Measurements from ENCODE around the gene MMP1. TPM values are rescaled to one million over a fixed set of nuclear protein-coding genes. Genes with fewer than 3 reads are reported as not detected.

The MMP1 gene
- total and polyA plus RNA-seq, 2 donors from 2014 or later: 0.26 to 0.82 TPM

DNA sequence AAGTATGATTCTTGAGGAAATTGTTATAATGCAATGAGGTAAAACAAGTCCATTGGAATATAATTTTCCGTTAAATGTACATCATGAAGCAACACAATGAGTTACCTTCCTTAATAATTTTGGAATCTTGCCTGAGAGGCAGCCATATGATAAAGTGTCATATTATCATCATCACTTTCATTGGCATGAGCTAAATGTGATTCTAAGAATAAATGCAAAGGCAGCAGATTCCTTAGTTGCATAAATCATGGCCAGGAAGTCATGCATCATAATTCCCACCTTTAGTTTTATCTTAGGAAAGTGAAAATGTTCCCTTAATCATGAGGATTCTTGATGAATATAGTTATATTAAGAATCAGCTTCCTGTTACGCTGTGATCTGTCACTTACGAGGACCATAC is 14.2 kb upstream of the MMP1 start:
- Histone ChIP-seq H3K4me1 (ENCODE audit: control insufficient read depth in 2 of 3, insufficient read depth in 2 of 3, low read depth in 1 of 3, low read length in 3 of 3) (no peaks in the 10 kb centered on the region), H3K36me3 (ENCODE audit: control insufficient read depth in 2 of 3, insufficient read depth in 3 of 3, low read length in 3 of 3) (no peaks in the 10 kb centered on the region), H3K27me3 (ENCODE audit: control insufficient read depth, insufficient read depth, low read length) (no peaks in the 10 kb centered on the region), H3K9me3 (ENCODE audit: control insufficient read depth in 2 of 3, insufficient read depth in 1 of 3, low read length in 3 of 3) (no peaks in the 10 kb centered on the region), H3K4me3 (ENCODE audit: low read length in 3 of 3) (no peak overlapping the region), H3K27ac (ENCODE audit: low read depth in 2 of 2, low read length in 2 of 2) (no peak overlapping the region), H3K9ac (ENCODE audit: low read length in 3 of 3) (no peak overlapping the region)
- TF ChIP-seq, protein P1, sequence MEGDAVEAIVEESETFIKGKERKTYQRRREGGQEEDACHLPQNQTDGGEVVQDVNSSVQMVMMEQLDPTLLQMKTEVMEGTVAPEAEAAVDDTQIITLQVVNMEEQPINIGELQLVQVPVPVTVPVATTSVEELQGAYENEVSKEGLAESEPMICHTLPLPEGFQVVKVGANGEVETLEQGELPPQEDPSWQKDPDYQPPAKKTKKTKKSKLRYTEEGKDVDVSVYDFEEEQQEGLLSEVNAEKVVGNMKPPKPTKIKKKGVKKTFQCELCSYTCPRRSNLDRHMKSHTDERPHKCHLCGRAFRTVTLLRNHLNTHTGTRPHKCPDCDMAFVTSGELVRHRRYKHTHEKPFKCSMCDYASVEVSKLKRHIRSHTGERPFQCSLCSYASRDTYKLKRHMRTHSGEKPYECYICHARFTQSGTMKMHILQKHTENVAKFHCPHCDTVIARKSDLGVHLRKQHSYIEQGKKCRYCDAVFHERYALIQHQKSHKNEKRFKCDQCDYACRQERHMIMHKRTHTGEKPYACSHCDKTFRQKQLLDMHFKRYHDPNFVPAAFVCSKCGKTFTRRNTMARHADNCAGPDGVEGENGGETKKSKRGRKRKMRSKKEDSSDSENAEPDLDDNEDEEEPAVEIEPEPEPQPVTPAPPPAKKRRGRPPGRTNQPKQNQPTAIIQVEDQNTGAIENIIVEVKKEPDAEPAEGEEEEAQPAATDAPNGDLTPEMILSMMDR (IDR thresholded peaks at IDR 0.05; ENCODE audit: borderline replicate concordance, extremely low read depth, insufficient read depth): no peak
- intact Hi-C loops (cut with DNase I): no loop called here
- DNase-seq (no peak), FAIRE-seq (no peak)

DNA sequence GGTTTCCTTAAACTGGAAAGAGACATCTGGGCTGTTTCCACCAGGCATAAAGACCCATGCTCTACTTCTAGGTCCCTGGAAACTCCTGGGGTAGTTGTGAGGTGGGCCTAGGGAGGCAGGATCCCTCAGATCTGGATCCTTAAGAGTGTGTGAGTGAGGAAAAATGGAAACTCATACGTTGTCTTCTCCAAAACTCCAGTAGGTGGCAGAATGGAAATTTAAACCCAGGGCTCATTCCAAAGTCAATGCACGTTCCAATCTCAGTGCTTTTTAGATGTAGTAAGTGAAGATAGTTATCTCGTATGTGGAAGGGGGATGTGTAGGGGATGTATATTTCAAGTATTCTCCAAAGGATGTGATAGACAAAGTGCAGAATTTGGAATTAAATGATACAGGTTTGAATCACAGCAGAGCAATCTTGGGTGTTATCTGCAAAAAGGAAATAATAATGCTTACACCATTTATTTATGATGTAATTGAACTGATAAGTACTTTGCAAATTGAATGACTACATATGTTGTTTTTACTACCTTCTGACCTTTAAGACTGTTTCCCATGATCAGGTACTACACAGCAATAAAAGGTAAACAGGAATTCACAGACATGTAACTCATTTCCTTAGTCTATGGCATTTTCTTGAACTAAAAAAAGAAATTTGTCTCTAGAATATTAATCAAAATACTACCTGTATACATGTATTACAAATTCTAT is 13.1 kb upstream of the MMP1 start:
- Histone ChIP-seq H3K9ac (ENCODE audit: low read length in 3 of 3) (no peak overlapping the region), H3K36me3 (ENCODE audit: control insufficient read depth in 2 of 3, insufficient read depth in 3 of 3, low read length in 3 of 3) (no peaks in the 10 kb centered on the region), H3K4me3 (ENCODE audit: low read length in 3 of 3) (no peak overlapping the region), H3K27me3 (ENCODE audit: control insufficient read depth, insufficient read depth, low read length) (no peaks in the 10 kb centered on the region), H3K27ac (ENCODE audit: low read depth in 2 of 2, low read length in 2 of 2) (no peak overlapping the region), H3K9me3 (ENCODE audit: control insufficient read depth in 2 of 3, insufficient read depth in 1 of 3, low read length in 3 of 3) (no peaks in the 10 kb centered on the region), H3K4me1 (ENCODE audit: control insufficient read depth in 2 of 3, insufficient read depth in 2 of 3, low read depth in 1 of 3, low read length in 3 of 3) (no peaks in the 10 kb centered on the region)
- DNase-seq (peak in 2 of 5 donors; percentile 26 to 40), FAIRE-seq (no peak)
- intact Hi-C loops (cut with DNase I): no loop called here
- TF ChIP-seq, protein P1 (IDR thresholded peaks at IDR 0.05; ENCODE audit: borderline replicate concordance, extremely low read depth, insufficient read depth): peak; percentile 30

DNA sequence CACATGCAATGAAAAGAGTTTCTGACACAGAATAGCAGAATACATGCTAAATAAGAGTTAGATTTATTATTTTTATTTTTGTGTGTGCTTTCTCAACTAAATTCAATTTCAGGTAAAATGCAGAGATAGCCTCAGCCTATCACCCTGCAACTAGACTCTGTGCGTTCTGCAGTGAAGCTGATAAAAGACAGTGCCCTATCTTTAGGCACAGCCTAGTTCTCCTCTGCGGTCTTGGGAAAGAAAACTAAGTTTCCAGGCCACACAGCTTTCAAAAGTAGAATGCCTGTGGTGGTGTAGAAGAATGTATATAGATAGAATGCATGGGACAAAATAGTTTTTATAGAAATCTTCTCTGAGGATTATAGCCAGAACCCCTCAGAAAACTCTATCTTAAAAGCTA is 12.0 kb upstream of the MMP1 start:
- no peak overlapping the region for H3K9ac ChIP-seq (ENCODE audit: low read length in 3 of 3)
- no peaks in the 10 kb centered on the region for H3K4me1 ChIP-seq (ENCODE audit: control insufficient read depth in 2 of 3, insufficient read depth in 2 of 3, low read depth in 1 of 3, low read length in 3 of 3)
- intact Hi-C loops (cut with DNase I): no loop called here
- no peak for DNase-seq
- no peak overlapping the region for H3K27ac ChIP-seq (ENCODE audit: low read depth in 2 of 2, low read length in 2 of 2)
- H3K36me3 ChIP-seq (ENCODE audit: control insufficient read depth in 2 of 3, insufficient read depth in 3 of 3, low read length in 3 of 3): no peaks in the 10 kb centered on the region
- no peaks in the 10 kb centered on the region for H3K27me3 ChIP-seq (ENCODE audit: control insufficient read depth, insufficient read depth, low read length)
- H3K4me3 ChIP-seq (ENCODE audit: low read length in 3 of 3): no peak overlapping the region
- no peak for FAIRE-seq
- TF ChIP-seq, protein P1 (IDR thresholded peaks at IDR 0.05; ENCODE audit: borderline replicate concordance, extremely low read depth, insufficient read depth): no peak
- no peaks in the 10 kb centered on the region for H3K9me3 ChIP-seq (ENCODE audit: control insufficient read depth in 2 of 3, insufficient read depth in 1 of 3, low read length in 3 of 3)

- FAIRE-seq (no peak), DNase-seq (peak in 2 of 5 donors; percentile 17 to 32)
- no peaks in the 10 kb centered on the region for H3K36me3 ChIP-seq (ENCODE audit: control insufficient read depth in 2 of 3, insufficient read depth in 3 of 3, low read length in 3 of 3)
- H3K27ac ChIP-seq (ENCODE audit: low read depth in 2 of 2, low read length in 2 of 2): no peak overlapping the region
- intact Hi-C loops (cut with DNase I): no loop called here
- H3K4me1 ChIP-seq (ENCODE audit: control insufficient read depth in 2 of 3, insufficient read depth in 2 of 3, low read depth in 1 of 3, low read length in 3 of 3): no peaks in the 10 kb centered on the region
- TF ChIP-seq, protein P1 (IDR thresholded peaks at IDR 0.05; ENCODE audit: borderline replicate concordance, extremely low read depth, insufficient read depth): no peak
- no peaks in the 10 kb centered on the region for H3K9me3 ChIP-seq (ENCODE audit: control insufficient read depth in 2 of 3, insufficient read depth in 1 of 3, low read length in 3 of 3)
- no peak overlapping the region for H3K9ac ChIP-seq (ENCODE audit: low read length in 3 of 3)
- H3K27me3 ChIP-seq (ENCODE audit: control insufficient read depth, insufficient read depth, low read length): no peaks in the 10 kb centered on the region
- H3K4me3 ChIP-seq (ENCODE audit: low read length in 3 of 3): no peak overlapping the region
These were observed 10.0 kb upstream of the MMP1 start for GRCh38 chr11:102807921-102808320.
